GM21390 (cell line): ENCODE measurements around the gene CRYL1.
A peak's percentile ranks its signal among the peaks of the same experiment; 100 is the strongest.

Experiments
- ATAC-seq: cut with Tn5 transposase; IDR thresholded peaks from one replicate; pipeline ENCODE4 v1.9.1; 2021; ENCODE audit not compliant: unreplicated experiment

The CRYL1 gene

GRCh38 chr13:20428666-20429644 lies 96.7 kb downstream of the CRYL1 start:
- ATAC-seq: no peak

- ATAC-seq: no peak
These were observed 98.8 kb downstream of the CRYL1 start for GRCh38 chr13:20426766-20427448.

GRCh38 chr13:20425819-20426219 lies 99.8 kb downstream of the CRYL1 start:
- peak; percentile 58 for ATAC-seq

- no peak for ATAC-seq
These were observed 100.7 kb downstream of the CRYL1 start for GRCh38 chr13:20424949-20425348.

GRCh38 chr13:20424559-20424852 lies 101.2 kb downstream of the CRYL1 start:
- ATAC-seq: no peak

- no peak for ATAC-seq
These were observed 103.3 kb downstream of the CRYL1 start for GRCh38 chr13:20422362-20422761.

- ATAC-seq: no peak
These were observed 104.7 kb downstream of the CRYL1 start for GRCh38 chr13:20420938-20421337.

- ATAC-seq: no peak
These were observed 106.7 kb downstream of the CRYL1 start for GRCh38 chr13:20418953-20419352.

GRCh38 chr13:20416223-20416745 lies 109.4 kb downstream of the CRYL1 start:
- no peak for ATAC-seq

GRCh38 chr13:20415694-20416107 lies 110.0 kb downstream of the CRYL1 start:
- ATAC-seq: no peak

GRCh38 chr13:20415306-20415679 lies 110.4 kb downstream of the CRYL1 start:
- ATAC-seq: no peak

GRCh38 chr13:20414546-20415305 lies 110.9 kb downstream of the CRYL1 start:
- ATAC-seq: no peak

GRCh38 chr13:20412691-20413355 lies 112.8 kb downstream of the CRYL1 start:
- ATAC-seq: no peak

- peak; percentile 92 for ATAC-seq
These were observed 113.9 kb downstream of the CRYL1 start for GRCh38 chr13:20411638-20412342.

- no peak for ATAC-seq
These were observed 114.9 kb downstream of the CRYL1 start for GRCh38 chr13:20410726-20411125.

GRCh38 chr13:20408181-20408580 lies 117.5 kb downstream of the CRYL1 start:
- no peak for ATAC-seq

- ATAC-seq: no peak
These were observed 117.9 kb downstream of the CRYL1 start for GRCh38 chr13:20407759-20408158.

GRCh38 chr13:20405691-20406090 lies 120.0 kb downstream of the CRYL1 start:
- no peak for ATAC-seq

GRCh38 chr13:20404488-20405222 lies 121.0 kb downstream of the CRYL1 start:
- no peak for ATAC-seq
